ENCODE measurements around the gene TTLL9. TPM values are rescaled to one million over a fixed set of nuclear protein-coding genes. Genes with fewer than 3 reads are reported as not detected.

TTLL9 gene
- total RNA-seq, 1 donor from 2014 or later = 0.24 TPM

GRCh38 chr20:31837896-31838397 lies 32.5 kb upstream of the TTLL9 start:
- no peak overlapping the region for H3K4me3 Mint-ChIP-seq (ENCODE audit: unreplicated experiment)
- no peaks in the 10 kb centered on the region for H3K36me3 Mint-ChIP-seq (ENCODE audit: unreplicated experiment)
- H3K27ac Mint-ChIP-seq (ENCODE audit: unreplicated experiment) = no peak overlapping the region
- peaks cover 29% of the 10 kb centered on the region for H3K4me1 Mint-ChIP-seq (ENCODE audit: unreplicated experiment)
- H3K9me3 Mint-ChIP-seq (ENCODE audit: unreplicated experiment) = no peaks in the 10 kb centered on the region
- H3K27me3 Mint-ChIP-seq (ENCODE audit: unreplicated experiment) = no peaks in the 10 kb centered on the region
- DNase-seq (ENCODE audit: extremely low spot score, unreplicated experiment) = no peak
- TF ChIP-seq CTCF (IDR thresholded peaks at IDR 0.05) = no peak

GRCh38 chr20:31838646-31839292 lies 31.7 kb upstream of the TTLL9 start:
- H3K36me3 Mint-ChIP-seq (ENCODE audit: unreplicated experiment) = no peaks in the 10 kb centered on the region

GRCh38 chr20:31839782-31840487 lies 30.5 kb upstream of the TTLL9 start:
- H3K4me1 Mint-ChIP-seq (ENCODE audit: unreplicated experiment) = peaks cover 43% of the 10 kb centered on the region
- H3K36me3 Mint-ChIP-seq (ENCODE audit: unreplicated experiment) = no peaks in the 10 kb centered on the region
- no peak overlapping the region for H3K4me3 Mint-ChIP-seq (ENCODE audit: unreplicated experiment)
- no peaks in the 10 kb centered on the region for H3K27me3 Mint-ChIP-seq (ENCODE audit: unreplicated experiment)
- no peaks in the 10 kb centered on the region for H3K9me3 Mint-ChIP-seq (ENCODE audit: unreplicated experiment)
- no peak for DNase-seq (ENCODE audit: extremely low spot score, unreplicated experiment)
- no peak for TF ChIP-seq CTCF (IDR thresholded peaks at IDR 0.05)
- H3K27ac Mint-ChIP-seq (ENCODE audit: unreplicated experiment) = no peak overlapping the region

More at GRCh38 chr20:31838646-31839292, 31.7 kb upstream of the TTLL9 start:
- Mint-ChIP-seq H3K4me1 (ENCODE audit: unreplicated experiment) (peaks cover 36% of the 10 kb centered on the region), H3K27me3 (ENCODE audit: unreplicated experiment) (no peaks in the 10 kb centered on the region), H3K4me3 (ENCODE audit: unreplicated experiment) (no peak overlapping the region), H3K27ac (ENCODE audit: unreplicated experiment) (no peak overlapping the region), H3K9me3 (ENCODE audit: unreplicated experiment) (no peaks in the 10 kb centered on the region)
- no peak for TF ChIP-seq CTCF (IDR thresholded peaks at IDR 0.05)
- no peak for DNase-seq (ENCODE audit: extremely low spot score, unreplicated experiment)

GRCh38 chr20:31840906-31841816 lies 29.3 kb upstream of the TTLL9 start:
- Mint-ChIP-seq H3K4me3 (ENCODE audit: unreplicated experiment) (no peak overlapping the region), H3K27ac (ENCODE audit: unreplicated experiment) (peak overlapping the region; percentile 94), H3K36me3 (ENCODE audit: unreplicated experiment) (no peaks in the 10 kb centered on the region), H3K9me3 (ENCODE audit: unreplicated experiment) (no peaks in the 10 kb centered on the region), H3K27me3 (ENCODE audit: unreplicated experiment) (no peaks in the 10 kb centered on the region), H3K4me1 (ENCODE audit: unreplicated experiment) (peaks cover 43% of the 10 kb centered on the region)
- no peak for DNase-seq (ENCODE audit: extremely low spot score, unreplicated experiment)
- TF ChIP-seq CTCF (IDR thresholded peaks at IDR 0.05) = peak; percentile 11
